ENCODE measurements around the gene GRK5. TPM values are rescaled to one million over a fixed set of nuclear protein-coding genes. Genes with fewer than 3 reads are reported as not detected.

Gene GRK5
- total RNA-seq, 2 donors from 2014 or later = 9.1 to 11.9 TPM

GRCh38 chr10:119453313-119453712 lies 245.9 kb downstream of the GRK5 start:
- H3K27me3 ChIP-seq (ENCODE audit: control insufficient read depth, insufficient read depth, low read length, poor library complexity, severe bottlenecking) = no peaks in the 10 kb centered on the region
- H3K27ac ChIP-seq (ENCODE audit: low read depth, low read length) = no peak overlapping the region
- H3K4me3 Mint-ChIP-seq = no peak overlapping the region
- no peaks in the 10 kb centered on the region for H3K4me1 ChIP-seq (ENCODE audit: control insufficient read depth, insufficient read depth, low read length)
- no peaks in the 10 kb centered on the region for H3K4me1 Mint-ChIP-seq
- no peaks in the 10 kb centered on the region for H3K36me3 ChIP-seq (ENCODE audit: control insufficient read depth, insufficient read depth, low read length)
- no peaks in the 10 kb centered on the region for H3K27me3 Mint-ChIP-seq (ENCODE audit: insufficient read depth)
- TF ChIP-seq, protein P1, sequence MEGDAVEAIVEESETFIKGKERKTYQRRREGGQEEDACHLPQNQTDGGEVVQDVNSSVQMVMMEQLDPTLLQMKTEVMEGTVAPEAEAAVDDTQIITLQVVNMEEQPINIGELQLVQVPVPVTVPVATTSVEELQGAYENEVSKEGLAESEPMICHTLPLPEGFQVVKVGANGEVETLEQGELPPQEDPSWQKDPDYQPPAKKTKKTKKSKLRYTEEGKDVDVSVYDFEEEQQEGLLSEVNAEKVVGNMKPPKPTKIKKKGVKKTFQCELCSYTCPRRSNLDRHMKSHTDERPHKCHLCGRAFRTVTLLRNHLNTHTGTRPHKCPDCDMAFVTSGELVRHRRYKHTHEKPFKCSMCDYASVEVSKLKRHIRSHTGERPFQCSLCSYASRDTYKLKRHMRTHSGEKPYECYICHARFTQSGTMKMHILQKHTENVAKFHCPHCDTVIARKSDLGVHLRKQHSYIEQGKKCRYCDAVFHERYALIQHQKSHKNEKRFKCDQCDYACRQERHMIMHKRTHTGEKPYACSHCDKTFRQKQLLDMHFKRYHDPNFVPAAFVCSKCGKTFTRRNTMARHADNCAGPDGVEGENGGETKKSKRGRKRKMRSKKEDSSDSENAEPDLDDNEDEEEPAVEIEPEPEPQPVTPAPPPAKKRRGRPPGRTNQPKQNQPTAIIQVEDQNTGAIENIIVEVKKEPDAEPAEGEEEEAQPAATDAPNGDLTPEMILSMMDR (conservative IDR thresholded peaks at IDR 0.05) = no peak
- WGBS, 2 experiments (ENCODE audit: insufficient coverage in 1 of 2, insufficient read length in 1 of 2) = 93 to 100% methylated on average over 5 to 11 of the region's 11 CpGs
- H3K4me3 ChIP-seq (ENCODE audit: low read length) = no peak overlapping the region
- DNase-seq = no peak
- no peaks in the 10 kb centered on the region for H3K9me3 Mint-ChIP-seq
- H3K9ac ChIP-seq (ENCODE audit: extremely low read depth, low read length, poor library complexity, severe bottlenecking) = no peak overlapping the region
- H3K9me3 ChIP-seq (ENCODE audit: control insufficient read depth, low read length) = no peaks in the 10 kb centered on the region
- no peaks in the 10 kb centered on the region for H3K36me3 Mint-ChIP-seq (ENCODE audit: low read depth)
- no peak overlapping the region for H3K27ac Mint-ChIP-seq

DNA sequence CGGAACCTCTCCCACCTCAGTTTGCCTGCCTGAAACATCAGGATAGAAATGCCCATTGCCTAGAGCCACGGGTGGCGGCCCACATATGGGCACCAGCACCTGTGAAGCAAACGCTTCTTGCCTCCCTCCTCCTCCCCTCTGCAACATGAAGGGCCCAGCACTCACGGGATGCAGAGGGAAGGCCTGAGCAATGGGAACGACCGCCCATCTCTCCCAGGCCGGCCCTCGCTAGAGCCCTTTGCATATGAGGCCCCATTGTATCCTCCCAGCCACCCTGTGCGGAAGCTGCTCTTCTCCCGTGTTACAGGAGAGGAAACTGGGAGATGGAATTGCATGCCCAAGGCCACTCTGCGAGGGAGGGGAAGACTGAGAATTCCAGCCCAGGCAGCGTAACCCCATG lies 246.9 kb downstream of the GRK5 start:
- Histone ChIP-seq H3K4me3 (ENCODE audit: low read length) (no peak overlapping the region), H3K9me3 (ENCODE audit: control insufficient read depth, low read length) (no peaks in the 10 kb centered on the region), H3K9ac (ENCODE audit: extremely low read depth, low read length, poor library complexity, severe bottlenecking) (no peak overlapping the region), H3K27ac (ENCODE audit: low read depth, low read length) (no peak overlapping the region), H3K27me3 (ENCODE audit: control insufficient read depth, insufficient read depth, low read length, poor library complexity, severe bottlenecking) (no peaks in the 10 kb centered on the region), H3K4me1 (ENCODE audit: control insufficient read depth, insufficient read depth, low read length) (no peaks in the 10 kb centered on the region), H3K36me3 (ENCODE audit: control insufficient read depth, insufficient read depth, low read length) (no peaks in the 10 kb centered on the region)
- Mint-ChIP-seq H3K4me1 (no peaks in the 10 kb centered on the region), H3K4me3 (no peak overlapping the region), H3K9me3 (no peaks in the 10 kb centered on the region), H3K27me3 (ENCODE audit: insufficient read depth) (no peaks in the 10 kb centered on the region), H3K27ac (no peak overlapping the region), H3K36me3 (ENCODE audit: low read depth) (no peaks in the 10 kb centered on the region)
- TF ChIP-seq, protein P1 (conservative IDR thresholded peaks at IDR 0.05) = no peak
- WGBS, 2 experiments (ENCODE audit: insufficient coverage in 1 of 2, insufficient read length in 1 of 2) = 74 to 77% methylated on average over 9 to 13 of the region's 13 CpGs
- DNase-seq = no peak

DNA sequence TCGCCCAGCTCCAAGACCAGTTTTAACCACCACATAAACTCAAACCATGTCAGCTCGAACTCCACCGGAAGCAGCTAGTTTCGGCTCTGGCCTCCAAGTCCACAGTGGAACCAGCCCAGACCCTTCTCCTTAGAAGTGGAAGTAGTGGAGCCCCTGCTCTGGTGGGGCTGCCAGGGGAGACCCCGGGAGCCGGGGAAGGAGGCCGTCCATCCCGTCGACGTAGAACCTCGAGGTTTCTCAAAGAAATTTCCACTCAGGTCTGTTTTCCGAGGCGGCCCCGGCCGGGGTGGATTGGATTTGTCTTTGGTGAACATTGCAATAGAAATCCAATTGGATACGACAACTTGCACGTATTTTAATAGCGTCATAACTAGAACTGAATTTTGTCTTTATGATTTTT lies 247.6 kb downstream of the GRK5 start:
- Mint-ChIP-seq H3K4me3 (no peak overlapping the region), H3K4me1 (no peaks in the 10 kb centered on the region), H3K9me3 (no peaks in the 10 kb centered on the region), H3K36me3 (ENCODE audit: low read depth) (no peaks in the 10 kb centered on the region), H3K27ac (no peak overlapping the region), H3K27me3 (ENCODE audit: insufficient read depth) (no peaks in the 10 kb centered on the region)
- H3K27ac ChIP-seq (ENCODE audit: low read depth, low read length) = no peak overlapping the region
- H3K9ac ChIP-seq (ENCODE audit: extremely low read depth, low read length, poor library complexity, severe bottlenecking) = no peak overlapping the region
- no peak for DNase-seq
- no peaks in the 10 kb centered on the region for H3K4me1 ChIP-seq (ENCODE audit: control insufficient read depth, insufficient read depth, low read length)
- no peaks in the 10 kb centered on the region for H3K36me3 ChIP-seq (ENCODE audit: control insufficient read depth, insufficient read depth, low read length)
- H3K9me3 ChIP-seq (ENCODE audit: control insufficient read depth, low read length) = no peaks in the 10 kb centered on the region
- 95 to 96% methylated on average over 16 to 18 of the region's 18 CpGs for WGBS, 2 experiments (ENCODE audit: insufficient coverage in 1 of 2, insufficient read length in 1 of 2)
- no peaks in the 10 kb centered on the region for H3K27me3 ChIP-seq (ENCODE audit: control insufficient read depth, insufficient read depth, low read length, poor library complexity, severe bottlenecking)
- no peak overlapping the region for H3K4me3 ChIP-seq (ENCODE audit: low read length)
- TF ChIP-seq, protein P1 (conservative IDR thresholded peaks at IDR 0.05) = no peak

All from endodermal cell (in vitro differentiated cells).